GM23338 (cell line): ENCODE data around the gene NPAS4. TPM values are rescaled to one million over a fixed set of nuclear protein-coding genes. Genes with fewer than 3 reads are reported as not detected.

ENCODE experiments used
- ATAC-seq: fragments of 200-7000 bp; cut with Tn5 transposase; 3 replicates; pipeline ENCODE4 v1.9.1; 2020
- DNase-seq: peaks from one replicate; pipeline ENCODE4 v3.0.0-alpha.2; 2015; ENCODE audit warnings: low spot score
- H2AFZ ChIP-seq: fragments of 200-600 bp; sonication (generic); 2 replicates; pipeline ENCODE4 v1.8.0; 2016; ENCODE audit warnings: antibody characterized with exemption, mild to moderate bottlenecking, moderate library complexity
- H3F3A ChIP-seq: fragments of 200-600 bp; sonication (generic); replicated peaks from 2 replicates; pipeline ENCODE4 v1.8.0; 2017; ENCODE audit warnings: antibody characterized with exemption, mixed run types, low read depth
- H3K27ac ChIP-seq: fragments of 200-600 bp; sonication (generic); 2 replicates; pipeline ENCODE4 v1.6.1; 2016; ENCODE audit warnings: low read depth
- H3K27me3 ChIP-seq: fragments of 200-600 bp; sonication (generic); 2 replicates; pipeline ENCODE4 v1.8.0; 2016; ENCODE audit warnings: mild to moderate bottlenecking, mixed run types, moderate library complexity; ENCODE audit not compliant: insufficient read depth
- H3K36me3 ChIP-seq: fragments of 200-600 bp; sonication (generic); 2 replicates; pipeline ENCODE4 v1.8.0; 2016; ENCODE audit warnings: mild to moderate bottlenecking; ENCODE audit not compliant: insufficient read depth
- H3K4me1 ChIP-seq: fragments of 200-600 bp; sonication (generic); 2 replicates; pipeline ENCODE4 v1.8.0; 2016; ENCODE audit warnings: mild to moderate bottlenecking, moderate library complexity; ENCODE audit not compliant: insufficient read depth
- H3K4me2 ChIP-seq: fragments of 200-600 bp; sonication (generic); 2 replicates; pipeline ENCODE4 v1.7.1; 2017; ENCODE audit warnings: mixed run types
- H3K4me3 ChIP-seq: fragments of 200-600 bp; sonication (generic); 2 replicates; pipeline ENCODE4 v1.6.1; 2016; ENCODE audit warnings: mixed run types
- H3K79me2 ChIP-seq: fragments of 200-600 bp; sonication (generic); replicated peaks from 2 replicates; pipeline ENCODE4 v1.8.0; 2017; ENCODE audit warnings: mild to moderate bottlenecking; ENCODE audit not compliant: insufficient read depth
- H3K9me2 ChIP-seq: fragments of 200-600 bp; sonication (generic); 2 replicates; pipeline ENCODE4 v1.8.0; 2017; ENCODE audit not compliant: insufficient read depth
- H4K20me1 ChIP-seq: fragments of 200-600 bp; sonication (generic); replicated peaks from 2 replicates; pipeline ENCODE4 v1.8.0; 2017; ENCODE audit warnings: mild to moderate bottlenecking; ENCODE audit not compliant: insufficient read depth
- H3K27ac Mint-ChIP-seq: 2 replicates; pipeline ENCODE4 v1.8.0; 2020; ENCODE audit warnings: inconsistent platforms, mild to moderate bottlenecking, moderate library complexity, mixed read lengths
- H3K27me3 Mint-ChIP-seq: 3 replicates; pipeline ENCODE4 v1.8.0; 2022; ENCODE audit warnings: low read depth, mild to moderate bottlenecking, moderate library complexity, mixed read lengths, inconsistent platforms; ENCODE audit not compliant: insufficient read depth, poor library complexity
- H3K36me3 Mint-ChIP-seq: 3 replicates; pipeline ENCODE4 v1.8.0; 2021; ENCODE audit warnings: low read depth, mild to moderate bottlenecking, inconsistent platforms, moderate library complexity, mixed read lengths
- H3K4me1 Mint-ChIP-seq: 3 replicates; pipeline ENCODE4 v1.8.0; 2020; ENCODE audit warnings: mild to moderate bottlenecking, inconsistent platforms, mixed read lengths
- H3K4me3 Mint-ChIP-seq: 3 replicates; pipeline ENCODE4 v1.8.0; 2021; ENCODE audit warnings: moderate library complexity, mild to moderate bottlenecking, inconsistent platforms, mixed read lengths
- H3K9me3 Mint-ChIP-seq: 3 replicates; pipeline ENCODE4 v1.8.0; 2020; ENCODE audit warnings: moderate library complexity, mild to moderate bottlenecking, inconsistent platforms, mixed read lengths
- CREB1 ChIP-seq: fragments of 250-450 bp; sonication (Bioruptor Pico); IDR thresholded peaks from 2 replicates; pipeline ENCODE4 v1.5.0; 2020; ENCODE audit warnings: low read depth, mild to moderate bottlenecking, moderate library complexity
- EZH2 ChIP-seq: fragments of 200-600 bp; sonication (generic); IDR thresholded peaks from one replicate; pipeline ENCODE4 v1.8.0; 2017; ENCODE audit warnings: antibody characterized with exemption, mild to moderate bottlenecking, low read depth; ENCODE audit not compliant: unreplicated experiment
- EZH2phosphoT487 ChIP-seq: fragments of 200-600 bp; sonication (generic); IDR thresholded peaks from one replicate; pipeline ENCODE4 v1.8.1; 2018; ENCODE audit warnings: antibody characterized with exemption; ENCODE audit not compliant: unreplicated experiment
- JUNB ChIP-seq: IDR thresholded peaks from one replicate; pipeline ENCODE4 v1.6.1; 2016; ENCODE audit warnings: antibody characterized with exemption; ENCODE audit not compliant: unreplicated experiment
- NANOG ChIP-seq: IDR thresholded peaks from 2 replicates; pipeline ENCODE4 v1.6.1; 2016; ENCODE audit warnings: antibody characterized with exemption, borderline replicate concordance
- POLR2AphosphoS5 ChIP-seq: IDR thresholded peaks from 2 replicates; pipeline ENCODE4 v1.6.1; 2016; ENCODE audit warnings: antibody characterized with exemption, low read depth
- STAT1 ChIP-seq: IDR thresholded peaks from one replicate; pipeline ENCODE4 v1.6.1; 2016; ENCODE audit warnings: antibody characterized with exemption; ENCODE audit not compliant: unreplicated experiment
- ZNF114 ChIP-seq: fragments of 250-450 bp; sonication (Bioruptor Pico); IDR thresholded peaks from 2 replicates; pipeline ENCODE4 v1.5.0; 2020; ENCODE audit warnings: mild to moderate bottlenecking, moderate library complexity
- ZNF331 ChIP-seq: fragments of 250-450 bp; sonication (Bioruptor Pico); IDR thresholded peaks from 2 replicates; pipeline ENCODE4 v1.5.0; 2020; ENCODE audit warnings: low read depth, mild to moderate bottlenecking, moderate library complexity
- polyA plus RNA-seq: library from polyadenylated mRNA; unstranded; fragments of >200 nt; fragmentation: Nextera tagmentation; extraction: Ambion mirVana; gene quantifications from 2 replicates; pipeline ENCODE4 v1.2.1, GENCODE V29; 2016
- total RNA-seq: library from RNA; depleted of rRNA; stranded (reverse); fragments of >200 nt; shearing (Covaris generic); gene quantifications from 2 replicates; pipeline ENCODE4 v1.2.3, GENCODE V29; 2014
- TF ChIP-seq, protein P1 (sequence below), 2 experiments: fragments of 200-600 bp in 1 of 2; sonication (generic) in 1 of 2; conservative IDR thresholded peaks; 2 replicates each; pipeline versions ENCODE4 v1.5.1 to v1.6.1; 2016 to 2017; ENCODE audit warnings: antibody characterized with exemption in 2 of 2, low read depth in 2 of 2, mild to moderate bottlenecking in 2 of 2, moderate library complexity in 1 of 2
- TF ChIP-seq, protein P2 (sequence below): IDR thresholded peaks from 2 replicates; pipeline ENCODE4 v1.6.1; 2016; ENCODE audit warnings: antibody characterized with exemption
- TF ChIP-seq, protein P3 (sequence below): IDR thresholded peaks from one replicate; pipeline ENCODE4 v1.6.1; 2018; ENCODE audit warnings: antibody characterized with exemption; ENCODE audit not compliant: unreplicated experiment
- TF ChIP-seq, protein P4 (sequence below): fragments of 250-450 bp; sonication (Bioruptor Pico); IDR thresholded peaks from 2 replicates; pipeline ENCODE4 v1.5.0; 2020; ENCODE audit warnings: mild to moderate bottlenecking, moderate library complexity

Gene NPAS4
- total and polyA plus RNA-seq, 2 experiments from 2014 or later: 0.71 to 0.97 TPM

DNA sequence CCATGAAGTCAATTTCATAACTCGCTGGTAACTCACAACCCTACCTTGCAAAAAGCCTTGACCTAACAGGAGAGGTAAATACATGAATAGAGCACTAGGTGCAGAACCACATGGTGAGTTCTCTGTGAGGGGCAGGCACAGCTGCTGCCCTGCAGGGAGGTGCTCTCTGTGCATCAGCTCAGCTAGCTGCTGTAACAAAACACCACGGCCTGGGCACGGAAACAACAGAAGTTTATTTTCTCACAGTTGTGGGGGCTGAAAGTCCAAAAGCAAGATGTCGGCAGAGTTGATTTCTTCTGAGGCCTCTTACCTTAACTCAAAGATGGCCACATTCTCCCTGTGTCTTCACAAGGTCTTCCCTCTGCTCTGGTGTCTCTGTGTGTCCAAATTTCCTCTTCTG is 30.8 kb downstream of the NPAS4 start:
- TF ChIP-seq STAT1: no peak
- TF ChIP-seq, protein P1, sequence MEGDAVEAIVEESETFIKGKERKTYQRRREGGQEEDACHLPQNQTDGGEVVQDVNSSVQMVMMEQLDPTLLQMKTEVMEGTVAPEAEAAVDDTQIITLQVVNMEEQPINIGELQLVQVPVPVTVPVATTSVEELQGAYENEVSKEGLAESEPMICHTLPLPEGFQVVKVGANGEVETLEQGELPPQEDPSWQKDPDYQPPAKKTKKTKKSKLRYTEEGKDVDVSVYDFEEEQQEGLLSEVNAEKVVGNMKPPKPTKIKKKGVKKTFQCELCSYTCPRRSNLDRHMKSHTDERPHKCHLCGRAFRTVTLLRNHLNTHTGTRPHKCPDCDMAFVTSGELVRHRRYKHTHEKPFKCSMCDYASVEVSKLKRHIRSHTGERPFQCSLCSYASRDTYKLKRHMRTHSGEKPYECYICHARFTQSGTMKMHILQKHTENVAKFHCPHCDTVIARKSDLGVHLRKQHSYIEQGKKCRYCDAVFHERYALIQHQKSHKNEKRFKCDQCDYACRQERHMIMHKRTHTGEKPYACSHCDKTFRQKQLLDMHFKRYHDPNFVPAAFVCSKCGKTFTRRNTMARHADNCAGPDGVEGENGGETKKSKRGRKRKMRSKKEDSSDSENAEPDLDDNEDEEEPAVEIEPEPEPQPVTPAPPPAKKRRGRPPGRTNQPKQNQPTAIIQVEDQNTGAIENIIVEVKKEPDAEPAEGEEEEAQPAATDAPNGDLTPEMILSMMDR (conservative IDR thresholded peaks at IDR 0.05; ENCODE audit: low read depth in 2 of 2): no peak
- TF ChIP-seq NANOG: no peak
- TF ChIP-seq, protein P2, sequence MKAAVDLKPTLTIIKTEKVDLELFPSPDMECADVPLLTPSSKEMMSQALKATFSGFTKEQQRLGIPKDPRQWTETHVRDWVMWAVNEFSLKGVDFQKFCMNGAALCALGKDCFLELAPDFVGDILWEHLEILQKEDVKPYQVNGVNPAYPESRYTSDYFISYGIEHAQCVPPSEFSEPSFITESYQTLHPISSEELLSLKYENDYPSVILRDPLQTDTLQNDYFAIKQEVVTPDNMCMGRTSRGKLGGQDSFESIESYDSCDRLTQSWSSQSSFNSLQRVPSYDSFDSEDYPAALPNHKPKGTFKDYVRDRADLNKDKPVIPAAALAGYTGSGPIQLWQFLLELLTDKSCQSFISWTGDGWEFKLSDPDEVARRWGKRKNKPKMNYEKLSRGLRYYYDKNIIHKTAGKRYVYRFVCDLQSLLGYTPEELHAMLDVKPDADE: no peak
- TF ChIP-seq, protein P3, sequence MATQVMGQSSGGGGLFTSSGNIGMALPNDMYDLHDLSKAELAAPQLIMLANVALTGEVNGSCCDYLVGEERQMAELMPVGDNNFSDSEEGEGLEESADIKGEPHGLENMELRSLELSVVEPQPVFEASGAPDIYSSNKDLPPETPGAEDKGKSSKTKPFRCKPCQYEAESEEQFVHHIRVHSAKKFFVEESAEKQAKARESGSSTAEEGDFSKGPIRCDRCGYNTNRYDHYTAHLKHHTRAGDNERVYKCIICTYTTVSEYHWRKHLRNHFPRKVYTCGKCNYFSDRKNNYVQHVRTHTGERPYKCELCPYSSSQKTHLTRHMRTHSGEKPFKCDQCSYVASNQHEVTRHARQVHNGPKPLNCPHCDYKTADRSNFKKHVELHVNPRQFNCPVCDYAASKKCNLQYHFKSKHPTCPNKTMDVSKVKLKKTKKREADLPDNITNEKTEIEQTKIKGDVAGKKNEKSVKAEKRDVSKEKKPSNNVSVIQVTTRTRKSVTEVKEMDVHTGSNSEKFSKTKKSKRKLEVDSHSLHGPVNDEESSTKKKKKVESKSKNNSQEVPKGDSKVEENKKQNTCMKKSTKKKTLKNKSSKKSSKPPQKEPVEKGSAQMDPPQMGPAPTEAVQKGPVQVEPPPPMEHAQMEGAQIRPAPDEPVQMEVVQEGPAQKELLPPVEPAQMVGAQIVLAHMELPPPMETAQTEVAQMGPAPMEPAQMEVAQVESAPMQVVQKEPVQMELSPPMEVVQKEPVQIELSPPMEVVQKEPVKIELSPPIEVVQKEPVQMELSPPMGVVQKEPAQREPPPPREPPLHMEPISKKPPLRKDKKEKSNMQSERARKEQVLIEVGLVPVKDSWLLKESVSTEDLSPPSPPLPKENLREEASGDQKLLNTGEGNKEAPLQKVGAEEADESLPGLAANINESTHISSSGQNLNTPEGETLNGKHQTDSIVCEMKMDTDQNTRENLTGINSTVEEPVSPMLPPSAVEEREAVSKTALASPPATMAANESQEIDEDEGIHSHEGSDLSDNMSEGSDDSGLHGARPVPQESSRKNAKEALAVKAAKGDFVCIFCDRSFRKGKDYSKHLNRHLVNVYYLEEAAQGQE: no peak
- no peak for TF ChIP-seq EZH2phosphoT487
- no peak for TF ChIP-seq JUNB
- TF ChIP-seq CREB1 (CRISPR knock-in tag): no peak
- TF ChIP-seq, protein P4, sequence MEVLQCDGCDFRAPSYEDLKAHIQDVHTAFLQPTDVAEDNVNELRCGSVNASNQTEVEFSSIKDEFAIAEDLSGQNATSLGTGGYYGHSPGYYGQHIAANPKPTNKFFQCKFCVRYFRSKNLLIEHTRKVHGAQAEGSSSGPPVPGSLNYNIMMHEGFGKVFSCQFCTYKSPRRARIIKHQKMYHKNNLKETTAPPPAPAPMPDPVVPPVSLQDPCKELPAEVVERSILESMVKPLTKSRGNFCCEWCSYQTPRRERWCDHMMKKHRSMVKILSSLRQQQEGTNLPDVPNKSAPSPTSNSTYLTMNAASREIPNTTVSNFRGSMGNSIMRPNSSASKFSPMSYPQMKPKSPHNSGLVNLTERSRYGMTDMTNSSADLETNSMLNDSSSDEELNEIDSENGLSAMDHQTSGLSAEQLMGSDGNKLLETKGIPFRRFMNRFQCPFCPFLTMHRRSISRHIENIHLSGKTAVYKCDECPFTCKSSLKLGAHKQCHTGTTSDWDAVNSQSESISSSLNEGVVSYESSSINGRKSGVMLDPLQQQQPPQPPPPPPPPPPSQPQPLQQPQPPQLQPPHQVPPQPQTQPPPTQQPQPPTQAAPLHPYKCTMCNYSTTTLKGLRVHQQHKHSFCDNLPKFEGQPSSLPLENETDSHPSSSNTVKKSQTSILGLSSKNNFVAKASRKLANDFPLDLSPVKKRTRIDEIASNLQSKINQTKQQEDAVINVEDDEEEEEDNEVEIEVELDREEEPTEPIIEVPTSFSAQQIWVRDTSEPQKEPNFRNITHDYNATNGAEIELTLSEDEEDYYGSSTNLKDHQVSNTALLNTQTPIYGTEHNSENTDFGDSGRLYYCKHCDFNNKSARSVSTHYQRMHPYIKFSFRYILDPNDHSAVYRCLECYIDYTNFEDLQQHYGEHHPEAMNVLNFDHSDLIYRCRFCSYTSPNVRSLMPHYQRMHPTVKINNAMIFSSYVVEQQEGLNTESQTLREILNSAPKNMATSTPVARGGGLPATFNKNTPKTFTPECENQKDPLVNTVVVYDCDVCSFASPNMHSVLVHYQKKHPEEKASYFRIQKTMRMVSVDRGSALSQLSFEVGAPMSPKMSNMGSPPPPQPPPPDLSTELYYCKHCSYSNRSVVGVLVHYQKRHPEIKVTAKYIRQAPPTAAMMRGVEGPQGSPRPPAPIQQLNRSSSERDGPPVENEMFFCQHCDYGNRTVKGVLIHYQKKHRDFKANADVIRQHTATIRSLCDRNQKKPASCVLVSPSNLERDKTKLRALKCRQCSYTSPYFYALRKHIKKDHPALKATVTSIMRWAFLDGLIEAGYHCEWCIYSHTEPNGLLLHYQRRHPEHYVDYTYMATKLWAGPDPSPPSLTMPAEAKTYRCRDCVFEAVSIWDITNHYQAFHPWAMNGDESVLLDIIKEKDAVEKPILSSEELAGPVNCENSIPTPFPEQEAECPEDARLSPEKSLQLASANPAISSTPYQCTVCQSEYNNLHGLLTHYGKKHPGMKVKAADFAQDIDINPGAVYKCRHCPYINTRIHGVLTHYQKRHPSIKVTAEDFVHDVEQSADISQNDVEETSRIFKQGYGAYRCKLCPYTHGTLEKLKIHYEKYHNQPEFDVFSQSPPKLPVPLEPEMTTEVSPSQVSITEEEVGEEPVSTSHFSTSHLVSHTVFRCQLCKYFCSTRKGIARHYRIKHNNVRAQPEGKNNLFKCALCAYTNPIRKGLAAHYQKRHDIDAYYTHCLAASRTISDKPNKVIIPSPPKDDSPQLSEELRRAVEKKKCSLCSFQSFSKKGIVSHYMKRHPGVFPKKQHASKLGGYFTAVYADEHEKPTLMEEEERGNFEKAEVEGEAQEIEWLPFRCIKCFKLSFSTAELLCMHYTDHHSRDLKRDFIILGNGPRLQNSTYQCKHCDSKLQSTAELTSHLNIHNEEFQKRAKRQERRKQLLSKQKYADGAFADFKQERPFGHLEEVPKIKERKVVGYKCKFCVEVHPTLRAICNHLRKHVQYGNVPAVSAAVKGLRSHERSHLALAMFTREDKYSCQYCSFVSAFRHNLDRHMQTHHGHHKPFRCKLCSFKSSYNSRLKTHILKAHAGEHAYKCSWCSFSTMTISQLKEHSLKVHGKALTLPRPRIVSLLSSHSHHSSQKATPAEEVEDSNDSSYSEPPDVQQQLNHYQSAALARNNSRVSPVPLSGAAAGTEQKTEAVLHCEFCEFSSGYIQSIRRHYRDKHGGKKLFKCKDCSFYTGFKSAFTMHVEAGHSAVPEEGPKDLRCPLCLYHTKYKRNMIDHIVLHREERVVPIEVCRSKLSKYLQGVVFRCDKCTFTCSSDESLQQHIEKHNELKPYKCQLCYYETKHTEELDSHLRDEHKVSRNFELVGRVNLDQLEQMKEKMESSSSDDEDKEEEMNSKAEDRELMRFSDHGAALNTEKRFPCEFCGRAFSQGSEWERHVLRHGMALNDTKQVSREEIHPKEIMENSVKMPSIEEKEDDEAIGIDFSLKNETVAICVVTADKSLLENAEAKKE (CRISPR knock-in tag): no peak
- TF ChIP-seq POLR2AphosphoS5: no peak
- no peak for TF ChIP-seq ZNF331
- no peak for TF ChIP-seq ZNF114 (CRISPR knock-in tag)
- no peak for TF ChIP-seq EZH2
- Histone ChIP-seq H3K9me2 (no peaks in the 10 kb centered on the region), H3K4me2 (no peak overlapping the region), H3K79me2 (no peaks in the 10 kb centered on the region), H3K27me3 (no peaks in the 10 kb centered on the region), H3K4me1 (no peaks in the 10 kb centered on the region; the same call in none of the 2 replicates), H3K36me3 (no peaks in the 10 kb centered on the region), H4K20me1 (no peaks in the 10 kb centered on the region), H3K27ac (no peak overlapping the region), H2AFZ (no peak overlapping the region), H3K4me3 (no peak overlapping the region), H3F3A (no peaks in the 10 kb centered on the region)
- H3K36me3 Mint-ChIP-seq: no peaks in the 10 kb centered on the region; the same call in 2 of the 3 replicates
- no peak overlapping the region for H3K27ac Mint-ChIP-seq
- peaks cover 20% of the 10 kb centered on the region for H3K4me1 Mint-ChIP-seq
- H3K27me3 Mint-ChIP-seq: peaks cover 13% of the 10 kb centered on the region
- no peaks in the 10 kb centered on the region; the same call in 2 of the 3 replicates for H3K9me3 Mint-ChIP-seq
- DNase-seq: no peak
- no peak for ATAC-seq
- no peak overlapping the region; the same call in 2 of the 3 replicates for H3K4me3 Mint-ChIP-seq
